ENCODE data around the gene MYL10.

The MYL10 gene

GRCh38 chr7:101595246-101595645 lies 33.9 kb downstream of the MYL10 start:
- DNase-seq: no peak

GRCh38 chr7:101594790-101595189 lies 34.3 kb downstream of the MYL10 start:
- DNase-seq: no peak

DNA sequence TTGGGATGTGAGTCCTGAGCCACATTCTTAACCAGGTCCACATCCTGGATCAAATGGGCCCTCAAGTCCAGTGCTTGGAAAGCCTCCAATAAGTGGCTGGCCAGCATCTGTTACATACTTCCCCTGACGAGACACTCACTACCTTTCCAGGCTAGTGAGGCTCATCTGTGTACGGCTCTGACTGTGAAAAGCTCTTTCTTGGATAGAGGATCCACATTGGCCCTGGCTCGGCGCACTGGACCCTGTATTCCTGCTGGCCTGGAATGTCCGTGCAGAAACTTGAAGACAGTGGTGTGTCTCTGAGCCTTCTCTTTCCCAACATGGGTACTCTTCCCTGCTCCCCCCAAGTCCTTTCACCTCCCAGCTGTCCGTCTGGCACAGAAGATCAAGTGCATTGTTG lies 35.5 kb downstream of the MYL10 start:
- DNase-seq: no peak

DNA sequence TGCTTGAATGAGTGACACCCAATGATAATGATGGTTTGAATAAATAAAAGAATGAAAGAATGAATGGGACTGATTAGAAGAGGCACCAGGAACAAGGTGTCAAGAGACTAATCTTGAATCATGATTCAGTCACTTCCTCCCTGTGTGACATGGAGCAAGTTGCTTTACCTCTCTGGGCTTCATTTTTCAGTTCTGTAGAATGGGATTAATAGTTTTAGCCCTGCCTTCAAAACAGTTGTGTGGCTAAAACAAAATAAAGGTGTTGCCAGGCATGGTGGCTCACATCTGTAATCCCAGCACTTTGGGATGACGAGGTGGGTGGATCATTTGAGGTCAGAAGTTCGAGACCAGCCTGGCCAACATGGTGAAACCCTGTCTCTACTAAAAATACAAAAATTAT lies 37.6 kb downstream of the MYL10 start:
- no peak for DNase-seq

DNA sequence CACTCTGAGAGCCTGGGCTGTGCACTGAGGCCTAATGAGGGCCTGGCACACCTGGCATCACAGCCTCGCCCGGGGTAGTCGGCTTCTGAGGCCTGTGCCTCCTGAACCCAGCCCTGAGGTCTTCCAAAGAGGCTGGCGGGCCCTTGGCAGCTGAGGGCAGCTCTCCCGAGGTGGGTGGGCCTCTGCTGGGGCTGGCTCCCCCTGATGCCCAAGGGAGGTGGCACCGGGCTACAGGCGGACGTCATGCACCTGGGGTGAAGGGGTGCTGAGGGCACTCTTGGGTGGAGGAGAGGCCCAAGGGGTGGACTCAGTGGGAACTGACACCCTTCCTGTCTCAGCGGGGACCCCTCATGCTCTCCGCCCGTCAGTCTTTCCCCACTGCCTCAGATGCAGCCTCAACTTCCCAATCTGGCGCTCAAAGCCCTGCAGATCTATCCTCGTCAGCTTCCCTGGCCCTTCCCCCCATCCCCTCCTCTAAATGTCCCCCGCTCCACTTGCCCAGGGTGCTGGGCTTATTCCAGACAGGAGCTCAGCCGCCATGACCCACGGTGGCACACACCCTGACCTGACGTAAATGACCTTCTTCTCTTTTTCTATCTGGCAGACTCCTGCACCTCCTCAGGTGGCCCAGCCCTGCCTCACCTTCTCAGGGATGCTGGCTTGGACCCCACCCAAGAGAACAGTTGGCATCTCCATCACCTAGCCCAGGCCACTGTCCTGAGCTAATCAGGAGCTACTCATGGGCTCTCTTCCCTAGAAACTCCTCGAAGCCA lies 38.2 kb downstream of the MYL10 start:
- DNase-seq: no peak

DNA sequence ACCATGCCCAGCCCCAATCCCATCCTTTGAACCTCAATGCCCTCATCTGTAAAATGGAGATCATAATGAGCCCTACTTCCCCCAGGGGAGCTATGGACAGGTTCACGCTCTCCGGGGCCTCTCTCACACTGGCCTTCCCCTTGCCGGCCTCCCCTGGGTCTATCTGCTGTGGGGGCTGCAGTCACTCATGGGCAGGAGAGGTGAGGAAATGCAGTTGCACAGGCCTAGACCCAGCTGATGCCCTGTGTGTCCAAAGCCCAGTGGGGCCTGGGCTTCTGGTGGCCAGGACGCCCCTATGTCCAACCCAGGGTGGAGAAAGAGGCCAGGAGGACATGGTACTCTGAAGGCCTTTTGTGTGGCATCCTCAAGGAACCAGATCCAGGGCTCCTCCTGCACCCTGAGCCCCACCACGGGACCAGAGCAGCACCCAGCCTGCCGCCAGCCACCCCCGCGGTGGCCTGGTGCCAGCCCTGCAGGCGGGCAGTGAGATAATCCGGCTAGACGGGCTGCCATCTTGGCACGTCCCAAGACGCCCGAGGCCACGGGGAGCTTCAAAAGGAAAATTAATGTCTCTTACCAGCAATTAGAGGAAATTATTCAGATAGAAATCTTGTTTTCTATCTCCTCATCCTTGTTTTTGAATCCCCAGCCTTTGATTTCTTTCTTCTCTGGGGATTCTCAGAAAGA lies 39.0 kb downstream of the MYL10 start:
- no peak for DNase-seq

- no peak for DNase-seq
Observed at GRCh38 chr7:101589052-101589451, 40.0 kb downstream of the MYL10 start.

DNA sequence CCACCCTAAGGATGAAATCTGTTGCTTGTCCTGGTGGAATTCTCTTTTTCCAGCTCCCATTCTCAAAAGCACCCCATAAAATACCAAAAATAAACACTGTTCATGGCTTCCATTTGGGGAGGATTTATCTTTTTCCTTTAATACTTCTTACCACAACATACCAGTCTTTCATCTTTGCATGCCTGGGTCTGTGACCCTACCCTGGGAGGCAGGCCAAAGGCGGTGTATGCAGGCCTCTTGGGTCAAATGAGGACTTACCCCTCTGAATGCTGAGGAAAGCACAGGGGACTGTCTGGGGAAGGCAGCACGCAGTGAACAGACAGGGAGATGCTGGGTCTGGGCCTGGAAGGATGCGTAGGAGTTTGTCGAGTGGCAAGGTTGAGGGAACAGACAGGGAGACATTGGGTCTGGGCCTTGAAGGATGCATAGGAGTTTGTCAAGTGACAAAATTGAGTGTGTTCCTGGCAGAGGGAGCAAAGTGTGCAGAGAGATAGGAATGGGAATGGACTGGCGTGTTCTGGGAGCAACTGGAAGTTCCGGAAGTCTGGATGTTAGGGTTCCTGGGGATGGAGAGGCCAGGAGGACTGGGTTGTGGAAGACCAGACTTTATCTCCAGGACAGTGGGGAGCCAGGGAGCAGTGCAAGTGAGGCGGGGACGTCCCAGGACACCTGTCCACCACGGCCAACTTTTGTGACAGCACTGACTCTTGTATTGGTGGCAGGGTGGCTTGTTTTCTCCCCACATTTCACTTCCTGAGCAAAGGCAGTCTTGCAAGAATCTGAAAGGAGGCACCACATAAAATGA lies 40.8 kb downstream of the MYL10 start:
- no peak for DNase-seq

DNA sequence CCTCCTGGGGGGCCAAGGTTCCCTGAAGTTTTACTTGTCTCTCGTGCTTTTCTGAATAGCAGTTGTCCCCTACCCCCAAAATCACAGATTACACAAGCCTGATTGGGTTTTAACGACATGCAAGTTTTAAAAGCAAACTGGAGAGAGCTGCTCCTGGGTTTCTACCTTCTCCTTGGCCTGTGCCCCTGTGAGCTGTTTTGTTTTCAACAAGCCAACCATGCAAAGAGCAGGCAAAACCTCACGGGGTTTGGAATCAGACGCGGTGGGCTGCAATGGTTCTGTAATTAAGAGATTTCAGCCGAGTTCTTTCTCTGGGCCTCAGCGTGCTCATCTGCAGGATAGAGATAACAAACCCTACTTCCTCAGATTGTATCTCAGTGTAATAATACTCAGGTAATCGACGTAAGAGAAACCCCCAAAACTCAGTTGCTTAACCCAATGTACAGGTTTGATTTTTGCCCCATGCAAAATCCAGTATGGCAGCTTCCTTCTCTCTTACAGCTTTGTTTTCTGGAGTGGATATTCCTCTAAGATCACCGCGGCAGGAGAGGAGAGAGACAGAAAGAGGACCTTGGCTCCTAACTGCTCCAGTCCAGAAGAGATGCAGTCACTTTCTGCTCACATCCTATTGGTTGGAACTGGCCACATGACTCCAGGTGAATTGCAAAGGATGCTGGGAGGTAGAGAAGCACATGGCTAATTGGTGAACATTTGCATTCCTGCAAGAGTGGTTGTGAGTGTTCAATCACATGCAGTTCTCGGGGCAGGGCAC lies 42.0 kb downstream of the MYL10 start:
- no peak for DNase-seq

GRCh38 chr7:101586078-101586905 lies 42.8 kb downstream of the MYL10 start:
- DNase-seq: no peak

DNA sequence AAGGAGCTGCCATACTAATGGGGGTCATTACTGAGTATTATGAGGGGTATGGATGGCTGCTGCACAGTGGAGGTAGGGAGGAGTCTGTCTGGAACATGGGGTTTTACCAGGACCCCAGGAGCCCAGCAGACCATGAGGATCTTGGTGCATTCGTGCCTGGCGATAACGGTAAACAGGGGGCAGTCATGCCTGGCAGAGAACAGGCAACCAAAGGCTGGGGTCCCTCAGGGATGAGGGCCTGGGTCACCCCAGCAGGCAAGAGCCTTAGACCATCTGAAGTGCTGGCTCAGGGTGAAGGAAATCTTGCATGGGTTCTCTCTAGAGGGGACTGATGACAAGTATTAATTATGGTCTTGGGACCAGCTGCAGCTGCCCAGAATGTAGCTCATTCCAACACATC lies 46.1 kb downstream of the MYL10 start:
- no peak for DNase-seq

- no peak for DNase-seq
Observed at GRCh38 chr7:101581891-101582290, 47.2 kb downstream of the MYL10 start.

- DNase-seq: no peak
Observed at GRCh38 chr7:101580596-101580995, 48.5 kb downstream of the MYL10 start.

DNA sequence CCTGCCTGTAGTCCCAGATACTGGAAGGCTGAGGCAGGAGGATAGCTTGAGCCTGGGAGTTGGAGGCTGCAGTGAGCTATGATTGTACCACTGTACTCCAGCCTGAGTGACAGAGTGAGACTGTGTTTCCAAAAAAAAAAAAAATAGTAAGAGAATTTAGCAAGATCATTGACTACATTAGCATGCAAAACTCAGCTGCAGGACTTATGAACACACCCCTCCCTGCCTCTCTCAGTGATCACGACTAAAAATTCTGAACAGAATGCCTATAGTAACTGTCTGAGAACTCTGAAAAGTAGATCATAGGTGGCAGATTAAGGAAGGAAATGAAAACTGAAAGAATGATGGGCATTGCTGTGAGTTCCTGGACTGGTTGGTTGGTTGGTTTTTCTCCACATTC lies 50.5 kb downstream of the MYL10 start:
- DNase-seq: no peak

DNA sequence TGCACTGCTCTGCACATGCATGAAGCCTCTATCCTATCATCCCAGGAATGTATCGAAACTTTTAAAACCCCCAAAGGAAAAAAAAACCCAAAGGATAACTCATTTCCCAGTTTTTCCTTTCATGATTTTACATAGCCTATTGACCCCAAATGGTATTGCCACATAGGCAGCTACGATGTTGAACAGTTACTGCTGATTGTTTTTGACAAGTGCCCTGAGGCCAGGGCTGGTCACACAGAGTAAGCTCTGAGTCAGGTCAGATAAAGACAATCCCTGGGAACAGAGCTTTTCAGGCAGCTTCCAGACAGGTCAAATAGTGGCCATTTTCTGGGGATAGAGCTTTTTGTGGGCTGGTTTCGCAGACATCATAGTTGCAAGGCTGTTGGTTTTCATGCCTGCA lies 52.1 kb downstream of the MYL10 start:
- no peak for DNase-seq

- no peak for DNase-seq
Observed at GRCh38 chr7:101575721-101576120, 53.4 kb downstream of the MYL10 start.

DNA sequence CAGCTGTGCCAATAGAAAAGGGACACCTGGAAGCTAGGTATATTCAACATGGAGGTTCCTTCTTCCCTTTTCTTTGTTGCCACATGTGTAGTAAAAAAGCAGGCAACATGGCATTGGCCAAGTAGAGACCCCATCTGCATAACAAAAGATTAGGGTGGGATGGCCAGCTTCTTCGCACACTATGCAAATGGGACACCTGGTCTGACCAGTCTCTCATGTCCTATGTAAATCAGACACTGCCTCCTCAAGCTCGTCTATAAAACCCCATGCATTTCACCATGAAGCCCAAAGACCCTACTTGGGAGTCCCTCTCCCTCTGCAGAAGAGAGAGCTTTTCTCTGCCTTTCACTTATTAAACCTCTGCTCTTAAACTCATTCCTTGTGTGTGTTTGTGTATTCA lies 53.9 kb downstream of the MYL10 start:
- DNase-seq: no peak

GRCh38 chr7:101572156-101572555 lies 56.9 kb downstream of the MYL10 start:
- no peak for DNase-seq

- no peak for DNase-seq
Observed at GRCh38 chr7:101567230-101567629, 61.9 kb downstream of the MYL10 start.

DNA sequence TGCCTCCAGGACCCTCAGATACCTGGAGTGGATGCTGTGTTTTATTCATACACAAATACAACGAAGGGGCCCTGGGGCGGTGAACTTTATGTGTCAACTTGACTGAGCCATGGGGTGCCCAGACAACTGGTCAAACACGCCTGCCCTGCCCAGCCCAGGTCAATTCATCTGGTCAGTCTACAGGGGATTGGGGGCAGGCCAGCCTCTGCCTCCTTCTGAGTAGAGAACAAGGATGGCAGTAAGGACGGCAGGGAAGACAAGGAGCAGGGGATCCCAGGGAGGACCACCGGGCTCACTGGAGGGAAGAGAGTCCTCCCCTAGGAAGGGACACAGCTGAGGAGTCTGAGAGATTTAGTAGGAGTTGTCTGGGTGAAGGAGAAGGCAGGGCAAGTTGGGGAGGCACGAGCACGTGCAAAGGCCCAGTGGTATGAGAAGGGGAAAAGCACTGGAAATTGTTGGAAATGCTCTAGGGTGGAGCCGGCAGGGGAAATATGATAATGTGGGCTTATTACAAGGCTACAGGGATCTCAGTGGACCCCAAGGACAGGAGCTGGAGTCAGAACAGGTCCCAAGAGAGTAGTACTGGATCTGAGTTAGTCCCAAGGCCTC lies 63.4 kb downstream of the MYL10 start:
- no peak for DNase-seq

DNA sequence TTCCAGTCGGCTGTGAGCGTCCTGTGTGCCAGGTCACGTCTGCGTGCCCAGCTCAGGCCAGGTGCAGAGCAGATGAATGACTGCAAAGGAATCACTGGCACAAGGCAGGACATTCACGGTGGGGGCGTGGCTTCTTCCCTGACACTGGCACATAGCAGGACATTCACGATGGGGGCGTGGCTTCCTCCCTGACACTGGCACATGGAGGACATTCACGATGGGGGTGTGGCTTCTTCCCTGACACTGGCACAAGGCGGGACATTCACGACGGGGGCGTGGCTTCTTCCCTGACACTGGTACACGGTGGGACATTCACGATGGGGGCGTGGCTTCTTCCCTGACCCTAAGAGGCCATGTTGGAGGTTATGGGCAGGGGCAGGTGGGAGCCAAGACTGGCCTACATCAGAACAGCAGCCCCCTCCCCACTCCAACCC lies 64.3 kb downstream of the MYL10 start:
- no peak for DNase-seq

All from NCI-H1694 (cell line).